Measurements from ENCODE around the gene GOT2. TPM values are rescaled to one million over a fixed set of nuclear protein-coding genes. Genes with fewer than 3 reads are reported as not detected.
A peak's percentile ranks its signal among the peaks of the same experiment; 100 is the strongest.
"Not testable (repeated sequence)": the region's sequence is repeated elsewhere in the genome, so short reads cannot be mapped to it uniquely, and the experiment has no call there.

Gene GOT2
- total RNA-seq, 1 donor, result 29.9 TPM

GRCh38 chr16:58755989-58756649 lies 22.0 kb upstream of the GOT2 start:
- peak; percentile 77 for DNase-seq (ENCODE audit: low read depth)
- peak; percentile 78 for TF ChIP-seq CTCF (IDR thresholded peaks at IDR 0.05; ENCODE audit: insufficient read depth, low read length)
- H3K4me3 ChIP-seq (ENCODE audit: low read depth, low read length), result no peak overlapping the region

- H3K4me3 ChIP-seq (ENCODE audit: low read depth, low read length), result no peak overlapping the region
- no peak for TF ChIP-seq CTCF (IDR thresholded peaks at IDR 0.05; ENCODE audit: insufficient read depth, low read length)
- no peak for DNase-seq (ENCODE audit: low read depth)
These were observed 19.6 kb upstream of the GOT2 start for GRCh38 chr16:58753711-58754134.

- no peak for TF ChIP-seq CTCF (IDR thresholded peaks at IDR 0.05; ENCODE audit: insufficient read depth, low read length)
- DNase-seq (ENCODE audit: low read depth), result no peak
- no peak overlapping the region for H3K4me3 ChIP-seq (ENCODE audit: low read depth, low read length)
These were observed 10.4 kb upstream of the GOT2 start for GRCh38 chr16:58744497-58744896.

GRCh38 chr16:58741976-58742375 lies 7.9 kb upstream of the GOT2 start:
- no peak overlapping the region for H3K4me3 ChIP-seq (ENCODE audit: low read depth, low read length)
- no peak for DNase-seq (ENCODE audit: low read depth)
- TF ChIP-seq CTCF (IDR thresholded peaks at IDR 0.05; ENCODE audit: insufficient read depth, low read length), result no peak

GRCh38 chr16:58741166-58741565 lies 7.0 kb upstream of the GOT2 start:
- DNase-seq (ENCODE audit: low read depth), result no peak
- no peak overlapping the region for H3K4me3 ChIP-seq (ENCODE audit: low read depth, low read length)
- no peak for TF ChIP-seq CTCF (IDR thresholded peaks at IDR 0.05; ENCODE audit: insufficient read depth, low read length)

GRCh38 chr16:58738672-58739296 lies 4.7 kb upstream of the GOT2 start:
- no peak overlapping the region for H3K4me3 ChIP-seq (ENCODE audit: low read depth, low read length)
- TF ChIP-seq CTCF (IDR thresholded peaks at IDR 0.05; ENCODE audit: insufficient read depth, low read length), result no peak
- no peak for DNase-seq (ENCODE audit: low read depth)

GRCh38 chr16:58736341-58736740 lies 2.2 kb upstream of the GOT2 start:
- DNase-seq (ENCODE audit: low read depth), result not testable (repeated sequence)

More at GRCh38 chr16:58736341-58736740, 2.2 kb upstream of the GOT2 start:
- H3K4me3 ChIP-seq (ENCODE audit: low read depth, low read length), result not testable (repeated sequence)
